SU-DHL-6 (cell line): ENCODE measurements around the gene ITPR3.

Experiments
- H2AFZ ChIP-seq: fragments of 200-600 bp; sonication (generic); 2 replicates; pipeline ENCODE4 v1.6.1; 2014; ENCODE audit warnings: low read depth, mild to moderate bottlenecking, moderate library complexity, mixed read lengths, antibody characterized with exemption, low read length; ENCODE audit not compliant: severe bottlenecking
- H3F3A ChIP-seq: fragments of 200-600 bp; shearing (Covaris generic); 2 replicates; pipeline ENCODE4 v1.6.0; 2016; ENCODE audit warnings: antibody characterized with exemption, mild to moderate bottlenecking; ENCODE audit not compliant: insufficient read depth
- H3K27ac ChIP-seq: fragments of 200-600 bp; sonication (generic); 2 replicates; pipeline ENCODE4 v1.5.1; 2016; ENCODE audit warnings: low read depth, mild to moderate bottlenecking, low read length, moderate library complexity, mixed read lengths
- H3K27me3 ChIP-seq: fragments of 200-600 bp; sonication (generic), shearing (Covaris generic); 2 replicates; pipeline ENCODE4 v1.6.0; 2014; ENCODE audit warnings: mild to moderate bottlenecking, low read length
- H3K36me3 ChIP-seq: fragments of 200-600 bp; sonication (generic); 2 replicates; pipeline ENCODE4 v1.6.1; 2014; ENCODE audit warnings: mild to moderate bottlenecking, low read length, mixed read lengths
- H3K4me2 ChIP-seq: fragments of 300-600, 200-600 bp; shearing (Covaris generic), sonication (generic); 2 replicates; pipeline ENCODE4 v1.6.0; 2014; ENCODE audit warnings: low read length, low read depth, mild to moderate bottlenecking; ENCODE audit not compliant: poor library complexity, severe bottlenecking
- H3K4me3 ChIP-seq: fragments of 200-600 bp; sonication (generic); 2 replicates; pipeline ENCODE4 v1.5.1; 2014; ENCODE audit warnings: antibody characterized with exemption, low read length, mild to moderate bottlenecking, mixed read lengths; ENCODE audit not compliant: insufficient read depth, poor library complexity, severe bottlenecking
- H3K79me2 ChIP-seq: fragments of 200-600 bp; sonication (generic); 2 replicates; pipeline ENCODE4 v1.6.1; 2014; ENCODE audit warnings: mild to moderate bottlenecking, low read length, moderate library complexity; ENCODE audit not compliant: insufficient read depth
- H3K9ac ChIP-seq: fragments of 200-600 bp; sonication (generic); 2 replicates; pipeline ENCODE4 v1.7.0; 2014; ENCODE audit warnings: mild to moderate bottlenecking, low read length
- H3K9me2 ChIP-seq: fragments of 200-600 bp; sonication (generic); replicated peaks from 2 replicates; pipeline ENCODE4 v1.6.1; 2014; ENCODE audit warnings: low read length; ENCODE audit not compliant: insufficient read depth
- H3K9me3 ChIP-seq: fragments of 200-600 bp; sonication (generic); 2 replicates; pipeline ENCODE4 v1.6.1; 2014; ENCODE audit warnings: low read length, mixed read lengths; ENCODE audit not compliant: insufficient read depth
- H4K20me1 ChIP-seq: fragments of 200-600 bp; sonication (generic); 2 replicates; pipeline ENCODE4 v1.6.1; 2014; ENCODE audit warnings: low read depth, mild to moderate bottlenecking, antibody characterized with exemption, low read length, moderate library complexity, mixed read lengths
- CTCF ChIP-seq: fragments of 200-600 bp; sonication (generic); IDR thresholded peaks from one replicate; pipeline ENCODE4 v1.5.1; 2017; ENCODE audit warnings: antibody characterized with exemption, mild to moderate bottlenecking, low read length, moderate library complexity; ENCODE audit not compliant: insufficient read depth, poor library complexity, severe bottlenecking
- EZH2phosphoT487 ChIP-seq: fragments of 200-600 bp; sonication (generic), shearing (Covaris generic); conservative IDR thresholded peaks from 2 replicates; pipeline ENCODE4 v1.6.1; 2018; ENCODE audit warnings: mild to moderate bottlenecking, antibody characterized with exemption, low read length, moderate library complexity, mixed read lengths

Gene ITPR3

DNA sequence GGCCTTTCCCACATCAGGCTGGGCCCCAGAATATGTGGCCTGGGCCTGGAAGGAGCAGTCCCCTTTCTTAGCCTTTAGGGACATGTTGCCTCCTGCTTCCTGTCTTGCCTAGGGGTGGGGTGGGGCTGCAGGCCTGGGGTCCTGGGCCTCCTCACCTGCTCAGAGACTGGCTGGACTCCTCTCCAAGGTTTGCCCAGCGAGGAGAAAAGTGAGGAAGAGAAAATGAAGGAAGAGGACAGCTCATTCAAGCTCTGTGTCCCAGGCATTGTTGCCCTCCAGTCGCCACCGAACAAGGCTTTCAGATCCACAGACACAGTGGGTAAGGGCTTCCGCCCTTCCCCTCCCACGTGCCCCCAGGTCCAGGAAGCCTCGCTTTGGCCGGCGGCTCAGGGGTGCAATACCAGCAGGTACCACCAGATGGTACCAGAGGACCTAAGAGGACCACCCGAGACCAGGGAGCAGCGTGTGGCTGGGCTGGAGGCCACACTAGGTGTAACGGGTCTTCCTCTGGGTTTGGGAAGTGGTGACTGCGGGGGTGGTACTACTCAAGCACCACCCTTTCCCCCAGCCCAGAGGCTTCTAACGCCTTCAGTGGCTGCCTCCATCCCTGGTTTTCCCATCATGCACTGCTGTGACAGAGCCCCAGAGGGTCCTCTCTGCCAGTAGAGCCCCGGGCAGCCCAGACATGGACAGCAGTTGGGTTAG lies 35.6 kb upstream of the ITPR3 start:
- H2AFZ ChIP-seq = peak overlapping the region; percentile 85
- no peaks in the 10 kb centered on the region for H3K36me3 ChIP-seq
- H3K27me3 ChIP-seq = no peaks in the 10 kb centered on the region
- H3K4me3 ChIP-seq = peak overlapping the region; percentile 3
- peak overlapping the region; percentile 53 for H3K4me2 ChIP-seq
- no peak overlapping the region for H3K27ac ChIP-seq
- H3K9me3 ChIP-seq = no peaks in the 10 kb centered on the region
- no peak for TF ChIP-seq EZH2phosphoT487
- TF ChIP-seq CTCF = peak; percentile 99
- H3K79me2 ChIP-seq = no peaks in the 10 kb centered on the region
- no peaks in the 10 kb centered on the region for H3F3A ChIP-seq
- H3K9ac ChIP-seq = peak overlapping the region; percentile 55
- no peaks in the 10 kb centered on the region for H4K20me1 ChIP-seq
- no peaks in the 10 kb centered on the region for H3K9me2 ChIP-seq

- no peak for TF ChIP-seq EZH2phosphoT487
- no peak overlapping the region for H3K4me3 ChIP-seq
Measured at GRCh38 chr6:33586108-33586640, 34.9 kb upstream of the ITPR3 start.

GRCh38 chr6:33587529-33587928 lies 33.6 kb upstream of the ITPR3 start:
- Histone ChIP-seq H3K9me3 (no peaks in the 10 kb centered on the region), H4K20me1 (no peaks in the 10 kb centered on the region), H3K79me2 (no peaks in the 10 kb centered on the region), H3F3A (peaks cover 10% of the 10 kb centered on the region), H2AFZ (no peak overlapping the region), H3K4me3 (no peak overlapping the region), H3K27me3 (no peaks in the 10 kb centered on the region), H3K36me3 (no peaks in the 10 kb centered on the region), H3K9ac (no peak overlapping the region), H3K4me2 (no peak overlapping the region), H3K9me2 (no peaks in the 10 kb centered on the region), H3K27ac (no peak overlapping the region)
- 0 out of 2 replicates have a peak, but pooled peaks have one; percentile 66 for TF ChIP-seq EZH2phosphoT487
- no peak for TF ChIP-seq CTCF

More at GRCh38 chr6:33586108-33586640, 34.9 kb upstream of the ITPR3 start:
- Histone ChIP-seq H3K27me3 (no peaks in the 10 kb centered on the region), H3K36me3 (no peaks in the 10 kb centered on the region), H3K27ac (no peak overlapping the region), H3K9me3 (no peaks in the 10 kb centered on the region), H3K9ac (peak overlapping the region; percentile 55), H3K79me2 (no peaks in the 10 kb centered on the region), H3F3A (no peaks in the 10 kb centered on the region), H4K20me1 (no peaks in the 10 kb centered on the region), H3K4me2 (peak overlapping the region; percentile 53), H2AFZ (peak overlapping the region; percentile 85), H3K9me2 (no peaks in the 10 kb centered on the region)

DNA sequence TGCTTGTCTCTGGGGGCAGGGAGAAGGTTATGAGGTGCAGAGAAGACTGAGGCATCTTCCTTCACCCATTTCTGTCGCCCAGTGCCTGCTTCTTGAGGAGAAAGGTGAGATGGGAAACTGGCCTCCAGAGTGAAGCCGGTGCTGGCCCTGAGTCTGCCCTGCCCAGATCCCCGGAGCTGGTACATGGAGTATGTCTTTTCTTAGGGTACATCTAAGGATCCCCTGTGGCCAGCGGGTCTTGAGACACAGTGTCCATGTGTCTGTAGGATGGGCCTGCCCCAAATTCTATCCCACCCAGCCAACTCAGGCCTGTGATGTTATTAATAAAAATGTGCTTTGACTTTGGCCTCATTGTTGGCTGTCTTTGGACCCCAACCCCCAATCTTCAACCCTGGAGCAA lies 32.2 kb upstream of the ITPR3 start:
- H3K4me2 ChIP-seq = no peak overlapping the region
- TF ChIP-seq CTCF = no peak
- TF ChIP-seq EZH2phosphoT487 = no peak
- H3K4me3 ChIP-seq = no peak overlapping the region
- peaks cover 18% of the 10 kb centered on the region for H3F3A ChIP-seq
- no peak overlapping the region for H3K27ac ChIP-seq
- H3K27me3 ChIP-seq = no peaks in the 10 kb centered on the region
- H3K36me3 ChIP-seq = no peaks in the 10 kb centered on the region
- no peak overlapping the region for H2AFZ ChIP-seq
- no peaks in the 10 kb centered on the region for H3K79me2 ChIP-seq
- no peaks in the 10 kb centered on the region for H3K9me2 ChIP-seq
- H3K9ac ChIP-seq = no peak overlapping the region
- no peaks in the 10 kb centered on the region for H4K20me1 ChIP-seq
- H3K9me3 ChIP-seq = no peaks in the 10 kb centered on the region
